ENCODE results near the gene KLHL41. TPM values are rescaled to one million over a fixed set of nuclear protein-coding genes. Genes with fewer than 3 reads are reported as not detected.
"Not testable (repeated sequence)": the region's sequence is repeated elsewhere in the genome, so short reads cannot be mapped to it uniquely, and the experiment has no call there.

The KLHL41 gene
- total and polyA plus RNA-seq, 4 donors, result 0.10 to 0.33 (median 0.26) TPM

DNA sequence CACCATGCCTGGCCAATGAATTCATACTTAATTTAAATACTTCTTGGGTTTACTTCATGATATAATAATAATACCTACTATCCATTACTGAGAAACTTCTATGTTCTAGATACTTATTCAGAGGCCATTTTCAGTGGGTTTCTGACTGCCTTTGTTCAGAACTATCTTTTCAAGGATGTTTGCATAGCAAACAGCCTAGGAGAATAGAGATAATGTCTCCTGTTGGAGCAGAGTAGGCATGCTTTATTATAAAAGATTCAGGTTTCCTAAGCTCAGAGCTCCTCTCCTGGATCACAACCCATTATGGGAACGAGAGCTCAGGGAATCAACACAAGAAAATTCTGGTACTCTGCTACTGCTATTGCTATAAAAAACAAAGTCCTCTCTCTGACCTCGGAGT lies 53.0 kb downstream of the KLHL41 start (continued):
- TF ChIP-seq, protein P1, sequence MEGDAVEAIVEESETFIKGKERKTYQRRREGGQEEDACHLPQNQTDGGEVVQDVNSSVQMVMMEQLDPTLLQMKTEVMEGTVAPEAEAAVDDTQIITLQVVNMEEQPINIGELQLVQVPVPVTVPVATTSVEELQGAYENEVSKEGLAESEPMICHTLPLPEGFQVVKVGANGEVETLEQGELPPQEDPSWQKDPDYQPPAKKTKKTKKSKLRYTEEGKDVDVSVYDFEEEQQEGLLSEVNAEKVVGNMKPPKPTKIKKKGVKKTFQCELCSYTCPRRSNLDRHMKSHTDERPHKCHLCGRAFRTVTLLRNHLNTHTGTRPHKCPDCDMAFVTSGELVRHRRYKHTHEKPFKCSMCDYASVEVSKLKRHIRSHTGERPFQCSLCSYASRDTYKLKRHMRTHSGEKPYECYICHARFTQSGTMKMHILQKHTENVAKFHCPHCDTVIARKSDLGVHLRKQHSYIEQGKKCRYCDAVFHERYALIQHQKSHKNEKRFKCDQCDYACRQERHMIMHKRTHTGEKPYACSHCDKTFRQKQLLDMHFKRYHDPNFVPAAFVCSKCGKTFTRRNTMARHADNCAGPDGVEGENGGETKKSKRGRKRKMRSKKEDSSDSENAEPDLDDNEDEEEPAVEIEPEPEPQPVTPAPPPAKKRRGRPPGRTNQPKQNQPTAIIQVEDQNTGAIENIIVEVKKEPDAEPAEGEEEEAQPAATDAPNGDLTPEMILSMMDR (IDR thresholded peaks at IDR 0.05; ENCODE audit: low read depth, low read length, missing input control), result no peak
- TF ChIP-seq HNF4G (IDR thresholded peaks at IDR 0.05), result no peak
- no peak for TF ChIP-seq GABPA (IDR thresholded peaks at IDR 0.05 in 1 of 2, conservative IDR thresholded peaks at IDR 0.05 in 1 of 2)
- no peak for TF ChIP-seq FOXA2 (IDR thresholded peaks at IDR 0.05)
- TF ChIP-seq, protein P2, sequence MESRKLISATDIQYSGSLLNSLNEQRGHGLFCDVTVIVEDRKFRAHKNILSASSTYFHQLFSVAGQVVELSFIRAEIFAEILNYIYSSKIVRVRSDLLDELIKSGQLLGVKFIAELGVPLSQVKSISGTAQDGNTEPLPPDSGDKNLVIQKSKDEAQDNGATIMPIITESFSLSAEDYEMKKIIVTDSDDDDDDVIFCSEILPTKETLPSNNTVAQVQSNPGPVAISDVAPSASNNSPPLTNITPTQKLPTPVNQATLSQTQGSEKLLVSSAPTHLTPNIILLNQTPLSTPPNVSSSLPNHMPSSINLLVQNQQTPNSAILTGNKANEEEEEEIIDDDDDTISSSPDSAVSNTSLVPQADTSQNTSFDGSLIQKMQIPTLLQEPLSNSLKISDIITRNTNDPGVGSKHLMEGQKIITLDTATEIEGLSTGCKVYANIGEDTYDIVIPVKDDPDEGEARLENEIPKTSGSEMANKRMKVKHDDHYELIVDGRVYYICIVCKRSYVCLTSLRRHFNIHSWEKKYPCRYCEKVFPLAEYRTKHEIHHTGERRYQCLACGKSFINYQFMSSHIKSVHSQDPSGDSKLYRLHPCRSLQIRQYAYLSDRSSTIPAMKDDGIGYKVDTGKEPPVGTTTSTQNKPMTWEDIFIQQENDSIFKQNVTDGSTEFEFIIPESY (IDR thresholded peaks at IDR 0.05), result no peak

DNA sequence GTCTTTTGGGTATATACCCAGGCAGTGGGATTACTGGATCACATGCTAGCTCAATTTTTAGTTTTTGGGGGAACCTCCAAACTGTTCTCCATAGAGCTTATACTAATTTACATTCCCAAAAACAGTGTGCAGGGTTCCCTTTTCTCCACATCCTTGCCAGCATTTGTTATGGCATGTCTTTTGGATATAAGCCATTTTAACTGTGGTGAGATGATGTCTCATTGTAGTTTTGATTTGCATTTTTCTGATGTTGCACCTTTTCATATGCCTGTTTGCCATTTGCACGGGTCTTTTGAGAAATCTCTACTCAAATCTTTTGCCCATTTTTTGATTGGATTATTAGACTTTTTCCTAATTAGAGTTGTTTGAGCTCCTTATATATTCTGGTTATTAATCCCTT lies 56.2 kb downstream of the KLHL41 start:
- Histone ChIP-seq H3K36me3 (ENCODE audit: control insufficient read depth in 4 of 4, insufficient read depth in 3 of 4, low read depth in 1 of 4, low read length in 3 of 4) (no peaks in the 10 kb centered on the region), H3K27ac (ENCODE audit: low read depth in 1 of 2, low read length in 2 of 2) (no peak overlapping the region), H3K4me1 (ENCODE audit: control insufficient read depth in 4 of 4, insufficient read depth in 4 of 4, low read length in 3 of 4) (no peaks in the 10 kb centered on the region), H3K4me3 (ENCODE audit: low read depth in 1 of 3, low read length in 3 of 3) (no peak overlapping the region), H3K27me3 (ENCODE audit: control insufficient read depth in 4 of 4, insufficient read depth in 4 of 4, low read length in 3 of 4) (no peaks in the 10 kb centered on the region), H3K9me3 (ENCODE audit: control insufficient read depth in 4 of 4, low read length in 3 of 4) (no peaks in the 10 kb centered on the region), H3K9ac (ENCODE audit: low read depth in 1 of 2, low read length in 2 of 2) (no peak overlapping the region)
- TF ChIP-seq JUND (IDR thresholded peaks at IDR 0.05), result no peak
- DNase-seq (ENCODE audit: low spot score), result no peak
- WGBS, result 49% methylated on average over 1 of the region's 1 CpG

DNA sequence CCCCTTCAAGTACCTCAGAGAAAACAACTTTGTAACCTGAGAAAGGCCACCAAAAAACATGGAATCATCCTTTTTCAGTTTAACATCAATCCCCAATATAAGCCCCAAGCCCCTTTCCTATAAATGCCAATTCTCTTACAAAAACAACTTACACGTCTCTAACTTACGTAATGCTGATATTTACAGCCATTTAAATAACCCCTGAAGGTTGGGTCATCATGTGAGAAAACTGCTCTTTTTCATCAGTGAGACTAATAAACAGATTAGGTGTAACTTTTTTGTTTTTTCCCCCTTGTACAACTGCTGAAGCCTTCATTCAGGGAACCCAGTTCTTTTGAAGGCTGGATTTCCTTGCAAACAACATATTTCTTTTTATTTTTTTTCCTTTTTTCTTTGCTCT lies 60.4 kb downstream of the KLHL41 start:
- no peak overlapping the region for H3K9ac ChIP-seq (ENCODE audit: low read depth in 1 of 2, low read length in 2 of 2)
- H3K9me3 ChIP-seq (ENCODE audit: control insufficient read depth in 4 of 4, low read length in 3 of 4), result no peaks in the 10 kb centered on the region
- H3K27me3 ChIP-seq (ENCODE audit: control insufficient read depth in 4 of 4, insufficient read depth in 4 of 4, low read length in 3 of 4), result no peaks in the 10 kb centered on the region
- no peak for DNase-seq (ENCODE audit: low spot score)
- no peak overlapping the region for H3K27ac ChIP-seq (ENCODE audit: low read depth in 1 of 2, low read length in 2 of 2)
- no peak overlapping the region for H3K4me3 ChIP-seq (ENCODE audit: low read depth in 1 of 3, low read length in 3 of 3)
- peaks cover 0 to 9% (median 7%) of the 10 kb centered on the region in 4 donors for H3K4me1 ChIP-seq (ENCODE audit: control insufficient read depth in 4 of 4, insufficient read depth in 4 of 4, low read length in 3 of 4)
- 92% methylated on average over 2 of the region's 2 CpGs for WGBS
- H3K36me3 ChIP-seq (ENCODE audit: control insufficient read depth in 4 of 4, insufficient read depth in 3 of 4, low read depth in 1 of 4, low read length in 3 of 4), result no peaks in the 10 kb centered on the region
- TF ChIP-seq, protein P3, sequence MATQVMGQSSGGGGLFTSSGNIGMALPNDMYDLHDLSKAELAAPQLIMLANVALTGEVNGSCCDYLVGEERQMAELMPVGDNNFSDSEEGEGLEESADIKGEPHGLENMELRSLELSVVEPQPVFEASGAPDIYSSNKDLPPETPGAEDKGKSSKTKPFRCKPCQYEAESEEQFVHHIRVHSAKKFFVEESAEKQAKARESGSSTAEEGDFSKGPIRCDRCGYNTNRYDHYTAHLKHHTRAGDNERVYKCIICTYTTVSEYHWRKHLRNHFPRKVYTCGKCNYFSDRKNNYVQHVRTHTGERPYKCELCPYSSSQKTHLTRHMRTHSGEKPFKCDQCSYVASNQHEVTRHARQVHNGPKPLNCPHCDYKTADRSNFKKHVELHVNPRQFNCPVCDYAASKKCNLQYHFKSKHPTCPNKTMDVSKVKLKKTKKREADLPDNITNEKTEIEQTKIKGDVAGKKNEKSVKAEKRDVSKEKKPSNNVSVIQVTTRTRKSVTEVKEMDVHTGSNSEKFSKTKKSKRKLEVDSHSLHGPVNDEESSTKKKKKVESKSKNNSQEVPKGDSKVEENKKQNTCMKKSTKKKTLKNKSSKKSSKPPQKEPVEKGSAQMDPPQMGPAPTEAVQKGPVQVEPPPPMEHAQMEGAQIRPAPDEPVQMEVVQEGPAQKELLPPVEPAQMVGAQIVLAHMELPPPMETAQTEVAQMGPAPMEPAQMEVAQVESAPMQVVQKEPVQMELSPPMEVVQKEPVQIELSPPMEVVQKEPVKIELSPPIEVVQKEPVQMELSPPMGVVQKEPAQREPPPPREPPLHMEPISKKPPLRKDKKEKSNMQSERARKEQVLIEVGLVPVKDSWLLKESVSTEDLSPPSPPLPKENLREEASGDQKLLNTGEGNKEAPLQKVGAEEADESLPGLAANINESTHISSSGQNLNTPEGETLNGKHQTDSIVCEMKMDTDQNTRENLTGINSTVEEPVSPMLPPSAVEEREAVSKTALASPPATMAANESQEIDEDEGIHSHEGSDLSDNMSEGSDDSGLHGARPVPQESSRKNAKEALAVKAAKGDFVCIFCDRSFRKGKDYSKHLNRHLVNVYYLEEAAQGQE (IDR thresholded peaks at IDR 0.05), result no peak
- TF ChIP-seq RXRA (IDR thresholded peaks at IDR 0.05) (no peak), GABPA (IDR thresholded peaks at IDR 0.05 in 1 of 2, conservative IDR thresholded peaks at IDR 0.05 in 1 of 2) (no peak), YY1 (IDR thresholded peaks at IDR 0.05) (no peak), FOXA1 (IDR thresholded peaks at IDR 0.05) (no peak), JUND (IDR thresholded peaks at IDR 0.05) (no peak), NR2F2 (IDR thresholded peaks at IDR 0.05) (no peak)
- TF ChIP-seq, protein P4, sequence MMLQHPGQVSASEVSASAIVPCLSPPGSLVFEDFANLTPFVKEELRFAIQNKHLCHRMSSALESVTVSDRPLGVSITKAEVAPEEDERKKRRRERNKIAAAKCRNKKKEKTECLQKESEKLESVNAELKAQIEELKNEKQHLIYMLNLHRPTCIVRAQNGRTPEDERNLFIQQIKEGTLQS (IDR thresholded peaks at IDR 0.05), result no peak
- TF ChIP-seq, protein P1 (IDR thresholded peaks at IDR 0.05; ENCODE audit: low read depth, low read length, missing input control), result no peak

DNA sequence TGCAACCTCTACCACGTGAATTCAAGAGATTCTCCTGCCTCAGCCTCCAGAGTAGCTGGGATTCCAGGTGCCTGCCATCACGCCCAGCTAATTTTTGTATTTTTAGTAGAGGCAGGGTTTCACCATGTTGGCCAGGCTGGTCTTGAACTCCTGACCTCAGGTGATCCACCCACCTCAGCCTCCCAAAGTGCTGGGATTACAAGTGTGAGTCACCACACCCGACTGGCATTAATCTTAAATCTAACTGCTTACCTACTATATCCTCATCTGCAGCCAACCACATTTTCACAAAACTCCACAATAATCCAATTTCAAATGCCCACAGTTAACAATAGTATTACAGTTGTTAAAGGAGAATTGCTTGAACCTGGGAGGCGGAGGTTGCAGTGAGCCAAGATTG lies 61.2 kb downstream of the KLHL41 start:
- H3K27ac ChIP-seq (ENCODE audit: low read depth in 1 of 2, low read length in 2 of 2); H3K9ac ChIP-seq (ENCODE audit: low read depth in 1 of 2, low read length in 2 of 2); DNase-seq (ENCODE audit: low spot score); H3K36me3 ChIP-seq (ENCODE audit: control insufficient read depth in 4 of 4, insufficient read depth in 3 of 4, low read depth in 1 of 4, low read length in 3 of 4); H3K27me3 ChIP-seq (ENCODE audit: control insufficient read depth in 4 of 4, insufficient read depth in 4 of 4, low read length in 3 of 4); H3K4me3 ChIP-seq (ENCODE audit: low read depth in 1 of 3, low read length in 3 of 3); H3K9me3 ChIP-seq (ENCODE audit: control insufficient read depth in 4 of 4, low read length in 3 of 4); H3K4me1 ChIP-seq (ENCODE audit: control insufficient read depth in 4 of 4, insufficient read depth in 4 of 4, low read length in 3 of 4): not testable (repeated sequence)
- 97% methylated on average over 4 of the region's 4 CpGs for whole genome bisulfite sequencing
